ENCODE results near the gene FAM228B. TPM values are rescaled to one million over a fixed set of nuclear protein-coding genes. Genes with fewer than 3 reads are reported as not detected.
A peak's percentile ranks its signal among the peaks of the same experiment; 100 is the strongest.
"Not testable (repeated sequence)": the region's sequence is repeated elsewhere in the genome, so short reads cannot be mapped to it uniquely, and the experiment has no call there.

Gene FAM228B
- total RNA-seq, 1 donor from 2014 or later = 5.7 TPM

- no peak for ATAC-seq
Measured at GRCh38 chr2:24104110-24104650, 19.1 kb upstream of the FAM228B start.

DNA sequence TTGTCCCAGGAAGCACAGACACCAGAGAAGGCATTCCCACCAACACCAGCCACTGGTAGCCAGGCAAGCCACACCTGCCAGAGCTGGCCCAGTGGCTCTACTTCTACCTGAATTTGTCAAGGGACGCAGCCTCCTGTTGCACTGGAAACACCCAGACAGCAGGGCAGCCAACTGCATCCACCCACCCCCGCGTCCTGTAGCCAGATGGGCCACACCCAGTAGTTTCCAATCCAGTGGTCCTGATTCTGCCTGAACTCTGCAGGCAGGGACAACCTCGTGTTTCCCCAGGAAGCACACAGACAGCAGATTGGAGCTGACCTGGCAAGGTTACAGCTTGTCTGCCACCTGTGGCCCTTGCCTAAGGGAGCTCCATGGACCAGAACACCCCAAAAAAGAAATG is 18.4 kb upstream of the FAM228B start:
- peak; percentile 43 for ATAC-seq

GRCh38 chr2:24105816-24106215 is 17.5 kb upstream of the FAM228B start:
- ATAC-seq = no peak

GRCh38 chr2:24106786-24107185 is 16.5 kb upstream of the FAM228B start:
- ATAC-seq = no peak

- no peak for ATAC-seq
Measured at GRCh38 chr2:24107336-24107735, 15.9 kb upstream of the FAM228B start.

GRCh38 chr2:24109431-24109830 is 13.8 kb upstream of the FAM228B start:
- not testable (repeated sequence) for ATAC-seq

DNA sequence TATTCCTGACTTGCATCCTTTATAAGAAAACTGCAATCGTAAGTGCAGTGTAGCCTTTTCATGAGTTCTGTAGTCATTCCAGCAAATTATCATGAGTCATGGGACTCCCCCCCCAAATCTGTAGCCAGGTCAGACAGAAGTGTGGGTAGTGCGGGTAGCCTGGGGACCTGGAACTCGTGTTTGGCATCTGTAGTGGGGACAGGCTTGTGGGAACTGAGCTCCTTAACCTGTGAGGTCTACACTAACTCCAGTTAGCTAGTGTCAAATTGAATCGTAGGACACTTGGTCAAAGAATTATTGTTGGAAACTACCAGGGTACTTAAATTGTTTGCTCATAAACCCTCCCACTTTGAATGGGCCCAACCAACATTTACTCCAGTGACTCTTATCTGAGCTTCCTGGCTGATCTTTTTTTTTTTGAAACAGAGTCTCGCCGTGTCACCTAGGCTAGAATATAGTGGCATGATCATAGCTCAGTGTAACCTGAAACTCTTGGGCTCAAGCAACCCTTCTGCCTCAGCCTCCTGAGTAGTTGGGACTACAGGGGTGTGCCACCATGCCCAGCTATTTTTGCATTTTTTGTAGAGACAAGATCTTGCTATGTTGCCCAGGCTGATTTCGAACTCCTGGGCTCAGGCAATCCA is 12.5 kb upstream of the FAM228B start:
- peak; percentile 44 for ATAC-seq

- ATAC-seq = peak; percentile 89
Measured at GRCh38 chr2:24111407-24111901, 11.8 kb upstream of the FAM228B start.

DNA sequence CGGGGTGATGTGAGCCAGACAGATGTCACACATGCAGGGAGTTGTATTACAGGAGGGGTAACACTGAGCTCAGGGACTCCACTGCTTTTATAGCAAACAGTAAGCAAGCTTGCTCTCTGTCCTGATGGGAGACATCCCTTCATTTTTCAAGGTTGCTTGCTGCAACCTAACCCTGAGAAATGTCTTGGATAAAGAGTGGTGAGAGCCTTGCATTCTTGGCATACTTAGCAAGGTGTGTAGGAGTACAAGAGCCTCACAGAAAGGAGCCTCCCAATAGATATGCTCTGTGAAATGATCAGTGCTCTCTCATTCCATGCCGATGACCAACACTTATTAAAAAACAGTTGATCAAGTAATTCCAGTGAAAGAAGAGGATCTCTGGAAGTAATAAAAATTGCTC is 8.2 kb upstream of the FAM228B start:
- no peak for ATAC-seq

DNA sequence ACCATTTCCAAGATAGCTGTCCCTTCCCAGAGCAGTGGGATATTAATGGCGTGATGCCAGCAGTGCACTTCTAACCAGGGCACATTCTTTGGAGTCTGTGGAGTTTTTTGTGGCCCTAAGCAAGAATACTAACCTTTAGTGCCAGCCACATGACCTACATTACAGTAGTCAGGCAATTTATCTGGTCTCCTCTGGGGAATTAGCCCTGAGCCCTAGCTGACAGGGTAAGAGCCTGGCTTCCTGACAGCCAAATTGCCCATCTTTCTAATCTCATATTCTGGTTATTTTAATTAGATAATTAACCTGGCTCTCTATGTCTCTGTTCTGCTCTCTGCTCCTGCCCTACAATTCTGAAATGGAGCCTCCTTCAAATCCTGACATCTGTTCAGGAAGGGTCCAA is 5.4 kb upstream of the FAM228B start:
- ATAC-seq = no peak

- no peak for ATAC-seq
Measured at GRCh38 chr2:24121066-24121465, 2.2 kb upstream of the FAM228B start.

DNA sequence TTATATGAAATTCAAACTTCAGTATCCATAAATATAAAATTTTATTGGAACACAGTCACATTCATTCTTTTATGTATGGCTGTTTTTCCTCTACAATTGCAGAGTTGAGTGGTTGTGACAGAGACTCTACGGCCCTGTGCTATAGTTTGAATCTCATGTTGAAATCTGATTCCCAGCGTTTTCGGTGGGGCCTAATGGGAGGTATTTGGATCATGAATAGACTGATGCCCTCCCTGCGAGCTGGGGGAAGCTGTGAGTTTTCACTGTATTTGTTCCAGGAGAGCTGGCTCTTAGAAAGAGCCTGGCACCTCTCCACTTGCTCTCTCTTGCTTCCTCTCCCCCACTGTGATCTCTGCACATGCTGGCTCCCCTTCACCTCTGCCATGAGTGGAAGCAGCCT is 1.8 kb upstream of the FAM228B start:
- no peak for ATAC-seq

GRCh38 chr2:24122366-24123194 is 689 bp upstream of the FAM228B start:
- no peak for ATAC-seq

DNA sequence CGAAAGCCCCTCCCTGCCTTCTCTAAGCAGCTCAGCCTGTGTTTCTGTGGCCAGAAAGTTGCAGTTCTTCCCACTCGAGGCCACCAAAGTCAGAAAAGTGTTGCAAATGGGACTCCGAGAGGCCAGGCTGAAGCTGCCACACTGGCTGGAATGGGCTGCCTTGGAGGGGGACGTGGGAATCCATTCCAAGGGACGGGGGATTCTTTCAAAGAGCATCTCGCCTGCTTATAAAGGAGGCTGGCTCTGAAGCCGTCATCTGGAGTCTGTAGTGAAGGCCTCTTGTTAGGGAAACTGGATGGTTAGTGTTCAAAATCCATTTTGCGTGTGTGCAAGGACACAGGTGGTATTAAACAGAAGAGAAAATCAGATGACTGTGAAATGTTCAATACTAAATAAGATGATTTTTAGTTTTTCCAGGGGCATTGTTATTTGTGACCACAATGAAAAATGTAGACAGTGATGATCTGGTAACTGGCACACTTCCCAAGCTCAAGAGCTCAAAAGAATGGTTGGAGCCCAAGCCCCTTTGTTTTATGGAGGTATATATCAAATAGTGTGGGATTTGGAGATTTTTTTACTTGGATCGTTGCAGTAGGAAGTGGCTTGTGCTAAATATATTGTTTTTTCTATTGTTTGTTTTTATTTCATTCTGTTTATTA is 782 bp downstream of the FAM228B start:
- ATAC-seq = no peak

- ATAC-seq = no peak
Measured at GRCh38 chr2:24125956-24126355, 2.7 kb downstream of the FAM228B start.

- no peak for ATAC-seq
Measured at GRCh38 chr2:24132543-24132942, 9.3 kb downstream of the FAM228B start.

- ATAC-seq = not testable (repeated sequence)
Measured at GRCh38 chr2:24140305-24140704, 17.0 kb downstream of the FAM228B start.

DNA sequence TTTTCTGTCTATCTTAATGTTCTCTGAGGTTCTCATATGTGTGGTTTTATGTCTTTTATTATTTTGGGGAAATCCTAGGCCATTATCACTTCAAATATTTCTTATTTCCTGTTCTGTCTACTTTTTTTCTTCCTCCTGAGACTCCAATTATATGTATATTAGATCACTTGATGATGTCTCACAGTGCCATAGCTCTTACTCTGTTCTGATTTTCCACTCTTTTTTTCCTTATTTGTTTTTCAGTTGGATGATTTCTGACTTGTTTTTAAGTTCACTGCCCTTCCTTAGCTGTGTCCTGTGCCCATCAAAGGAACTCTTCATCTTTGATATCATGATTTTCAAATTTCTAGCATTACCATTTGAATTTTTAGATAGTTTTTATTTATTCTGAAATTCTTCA is 24.1 kb downstream of the FAM228B start:
- ATAC-seq = no peak

DNA sequence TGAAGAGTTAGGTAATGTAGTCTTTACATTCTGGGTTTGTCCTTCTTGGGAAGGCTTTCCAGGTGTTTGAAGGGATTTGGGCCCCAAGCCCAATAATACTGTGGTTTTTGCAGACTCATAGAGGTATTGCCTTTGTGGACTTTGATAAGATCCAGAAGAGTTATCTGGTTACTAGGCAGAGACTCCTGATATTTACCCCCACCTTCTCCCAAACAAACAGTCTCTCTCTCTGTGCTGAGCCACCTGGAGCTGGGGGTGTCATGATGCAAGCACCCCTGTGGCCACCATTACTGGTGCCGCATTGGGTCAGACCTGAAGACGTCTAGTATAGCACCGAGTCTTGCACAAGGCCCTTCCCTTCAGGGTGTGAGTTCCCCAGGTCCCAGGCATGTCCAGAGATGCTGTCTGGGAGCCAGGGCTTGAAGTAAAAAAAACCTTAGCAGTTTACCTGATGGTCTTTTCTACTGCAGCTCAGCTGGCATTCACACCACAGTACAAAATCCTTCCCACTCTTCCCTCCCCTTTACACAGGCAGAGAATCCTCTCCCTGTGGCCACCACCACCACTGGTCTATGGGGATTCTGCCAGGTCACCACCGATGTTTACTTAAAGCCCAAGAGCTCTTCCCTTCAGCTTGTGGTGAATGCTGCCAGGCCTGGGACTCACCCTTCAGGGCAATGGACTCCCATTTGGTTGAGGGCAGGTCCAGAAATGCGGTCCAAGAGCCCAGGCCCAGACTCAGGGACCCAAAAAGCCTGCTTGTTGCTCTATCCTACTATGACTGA is 29.3 kb downstream of the FAM228B start:
- ATAC-seq = no peak

GRCh38 chr2:24153478-24153877 is 30.2 kb downstream of the FAM228B start:
- ATAC-seq = no peak

- no peak for ATAC-seq
Measured at GRCh38 chr2:24158131-24158530, 34.9 kb downstream of the FAM228B start.

DNA sequence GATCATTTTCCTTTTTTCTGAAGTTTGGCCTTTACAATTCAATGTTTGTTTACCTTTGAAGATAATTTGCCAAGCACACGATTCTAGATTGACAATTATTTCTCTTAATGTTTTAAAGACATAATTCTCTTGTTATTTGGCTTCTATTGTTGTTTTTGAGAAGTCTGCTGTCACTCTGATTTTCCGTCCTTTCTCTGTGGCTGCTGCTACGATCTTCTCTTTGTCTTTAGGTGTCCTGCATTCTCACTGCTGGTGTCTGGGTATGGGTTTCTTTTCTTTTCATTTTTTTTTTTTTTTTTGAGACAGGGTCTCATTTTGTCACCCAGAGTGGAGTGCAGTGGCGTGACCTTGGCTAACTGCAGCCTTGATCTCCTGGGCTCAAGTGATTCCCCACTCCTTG is 36.4 kb downstream of the FAM228B start:
- ATAC-seq = no peak

All from esophagus mucosa (tissue), 1 donor.